Left colon (tissue), 2 donors: ENCODE results near the gene ZBTB11. TPM values are rescaled to one million over a fixed set of nuclear protein-coding genes. Genes with fewer than 3 reads are reported as not detected.
"Not testable (repeated sequence)": the region's sequence is repeated elsewhere in the genome, so short reads cannot be mapped to it uniquely, and the experiment has no call there.

Source experiments
- ATAC-seq: fragments of 200-7000 bp; cut with Tn5 transposase; one replicate; pipeline ENCODE4 v1.9.1; 2020; ENCODE audit warnings: mild to moderate bottlenecking, moderate library complexity
- DNase-seq, 2 donors: peaks; one replicate each; pipeline ENCODE4 v3.0.0-alpha.2; 2020
- intact Hi-C, 2 donors: fragments of 100-400 bp; cut with DNase I in 1 of 2; cut with micrococcal nuclease in 1 of 2; formaldehyde crosslinking; loops; one replicate each; pipeline versions ENCODE4 v1.11.2 to v1.14.0; 2022; cut with DNase I, micrococcal nuclease
- total RNA-seq, 2 donors: library from RNA; stranded (reverse); fragmentation: NEBNext Ultra II Directional; extraction: Animal tissue kit (Norgen Biotek cat#: 25700); gene quantifications; one replicate each; pipeline ENCODE4 v1.2.1, GENCODE V29; 2021
- donor health status: DM: no; HTN: no; CAD: no.
- donor health status: DM: yes; HTN: yes; CAD: no.

The ZBTB11 gene
- total RNA-seq, 2 donors from 2014 or later, result 11.5 to 13.2 TPM

DNA sequence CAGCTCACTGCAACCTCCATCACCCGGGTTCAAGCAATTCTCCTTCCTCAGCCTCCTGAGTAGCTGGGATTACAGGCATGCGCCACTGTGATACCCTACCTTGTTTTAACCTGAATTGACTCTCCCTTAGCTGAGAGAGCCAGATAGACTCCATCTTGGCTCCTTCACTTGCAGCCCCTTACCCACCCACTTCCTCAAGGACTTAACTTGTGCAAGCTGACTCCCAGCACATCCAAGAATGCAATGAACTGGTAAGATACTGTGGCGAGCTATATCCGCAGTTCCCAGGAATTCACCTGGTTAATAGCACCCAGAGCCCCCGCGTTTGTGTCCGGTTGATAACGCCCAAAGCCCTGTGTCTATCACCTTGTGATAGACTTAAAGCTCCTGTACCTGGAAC lies 45.0 kb downstream of the ZBTB11 start:
- intact Hi-C loops, DNase-seq, ATAC-seq: not testable (repeated sequence)

DNA sequence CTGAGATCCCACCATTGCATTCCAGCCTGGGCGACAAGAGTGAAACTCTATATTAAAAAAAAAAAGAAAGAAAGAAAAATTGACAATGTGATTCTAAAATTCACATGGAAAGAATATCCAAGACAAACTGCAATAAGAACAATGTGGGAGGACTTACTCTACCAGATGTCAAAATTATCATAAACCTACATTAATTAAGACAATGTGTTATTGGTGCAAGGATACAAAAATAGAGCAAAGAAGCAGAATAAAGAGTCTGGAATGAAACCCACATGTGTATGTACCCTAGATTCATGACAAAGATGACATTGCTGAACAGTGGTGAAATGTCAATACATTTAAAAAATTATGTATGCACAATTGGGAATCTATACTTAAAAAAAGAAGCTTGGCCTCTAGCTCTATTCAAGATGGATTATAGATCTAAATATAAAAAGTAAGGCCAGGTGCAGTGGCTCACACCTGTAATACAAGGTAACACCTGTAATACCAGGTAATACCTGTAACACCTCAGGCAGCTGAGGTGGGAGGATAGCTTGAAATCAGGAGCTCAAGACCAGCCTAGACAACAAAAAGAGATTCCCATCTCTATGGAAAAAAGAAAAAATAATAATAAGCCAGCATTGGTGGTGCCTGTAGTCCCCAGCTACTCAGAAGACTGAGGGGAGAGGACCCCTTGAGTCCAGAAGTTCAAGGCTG lies 45.7 kb downstream of the ZBTB11 start:
- intact Hi-C loops, result no loop called here
- ATAC-seq (no peak), DNase-seq (no peak)

DNA sequence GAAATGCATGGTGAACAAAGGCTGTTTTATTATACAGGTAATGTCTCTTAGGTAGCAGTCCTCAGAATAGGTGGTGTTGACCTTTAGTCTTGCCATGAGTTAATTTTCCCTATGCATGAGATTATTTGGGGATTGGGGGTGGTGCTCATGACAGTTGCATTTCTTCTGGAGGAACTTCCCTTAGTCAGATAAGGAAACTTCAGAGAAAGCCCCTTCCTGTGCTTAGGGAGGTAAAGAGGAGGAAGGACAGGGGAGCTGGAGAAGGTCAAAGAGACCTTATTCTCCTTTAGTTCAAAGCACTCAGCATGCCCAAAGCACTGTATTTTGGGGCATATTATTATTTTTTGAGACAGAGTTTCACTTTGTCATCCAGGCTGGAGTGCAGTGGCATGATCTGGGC lies 47.7 kb downstream of the ZBTB11 start:
- ATAC-seq, result no peak
- no peak for DNase-seq
- intact Hi-C loops, result no loop called here

DNA sequence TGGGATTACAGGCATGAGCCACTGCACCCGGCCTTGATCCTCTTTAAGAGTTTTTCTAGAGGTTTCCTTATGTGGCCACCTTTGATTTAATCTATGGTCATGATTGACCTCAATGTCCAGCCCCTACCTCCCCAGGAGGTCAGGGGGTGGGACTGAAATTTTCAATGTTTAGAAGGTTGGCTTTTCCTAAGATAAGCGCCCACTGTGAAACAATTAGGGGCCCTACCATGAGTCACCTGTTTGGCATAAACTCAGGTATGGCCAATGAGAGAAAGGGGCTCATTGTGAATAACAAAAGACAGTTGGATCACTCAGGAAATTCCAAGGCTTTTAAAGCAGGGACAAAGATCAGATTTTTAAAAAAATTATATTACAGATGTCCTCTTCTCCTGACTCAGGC lies 51.1 kb downstream of the ZBTB11 start:
- ATAC-seq (no peak), DNase-seq (no peak)
- intact Hi-C loops, result no loop called here

DNA sequence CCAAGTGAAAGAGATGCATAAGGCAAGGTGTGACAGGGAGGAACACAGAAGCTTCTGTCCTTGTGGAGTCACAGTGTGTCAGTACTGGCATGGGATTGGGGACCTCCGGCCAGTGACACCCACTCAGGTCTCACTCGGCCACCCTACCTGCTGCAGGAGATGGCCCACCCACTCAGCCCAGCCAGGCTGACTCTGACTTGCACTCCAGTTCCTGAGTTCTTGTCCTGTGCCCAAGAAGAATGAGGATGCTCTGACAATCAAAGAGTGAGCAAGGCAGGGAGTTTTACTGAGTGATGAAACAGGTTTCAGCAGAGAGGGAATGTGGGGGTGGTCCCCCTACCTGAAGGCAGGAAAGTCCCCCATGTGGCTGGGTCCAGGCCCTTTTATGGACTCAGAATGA lies 52.1 kb downstream of the ZBTB11 start:
- no peak for ATAC-seq
- intact Hi-C loops, result no loop called here
- DNase-seq, result no peak

DNA sequence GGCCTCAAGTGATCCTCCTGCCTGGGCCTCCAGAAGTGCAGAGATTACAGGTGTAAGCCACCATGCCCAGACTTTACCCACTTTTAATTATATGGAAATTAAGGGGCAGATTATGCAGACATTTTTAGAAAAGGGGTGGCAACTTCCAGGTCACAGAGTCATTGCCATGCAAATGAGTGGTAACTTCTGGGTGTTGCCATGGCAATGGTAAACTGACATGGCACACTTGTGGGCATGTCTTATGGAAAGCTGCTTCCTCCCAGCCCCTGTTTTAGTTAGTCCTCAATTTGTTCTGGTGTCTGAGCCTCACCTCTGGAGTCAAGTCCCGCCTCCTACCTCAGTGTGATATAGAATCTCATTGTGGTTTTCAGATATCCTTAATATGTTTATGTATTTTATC lies 53.3 kb downstream of the ZBTB11 start:
- intact Hi-C loops, result no loop called here
- no peak for ATAC-seq
- no peak for DNase-seq

DNA sequence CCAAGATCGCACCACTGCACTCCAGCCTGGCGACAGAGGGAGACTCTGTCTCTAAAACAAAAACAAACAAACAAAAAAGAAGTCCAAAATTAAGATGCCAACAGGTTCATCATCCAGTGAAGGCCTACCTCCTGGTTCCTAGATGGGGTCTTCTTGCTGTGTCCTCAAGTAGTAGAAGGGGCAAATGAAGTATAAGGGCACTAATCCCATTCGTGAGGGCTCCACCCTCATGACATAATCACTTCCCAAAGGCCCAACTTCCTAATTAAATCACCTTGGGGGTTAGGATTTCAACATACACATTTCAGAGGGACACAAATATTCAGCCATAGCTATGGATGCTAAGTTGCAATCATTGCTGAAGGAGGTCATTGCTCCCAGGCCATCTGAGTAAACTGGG lies 57.2 kb downstream of the ZBTB11 start:
- DNase-seq, result no peak
- no peak for ATAC-seq
- intact Hi-C loops, result no loop called here

DNA sequence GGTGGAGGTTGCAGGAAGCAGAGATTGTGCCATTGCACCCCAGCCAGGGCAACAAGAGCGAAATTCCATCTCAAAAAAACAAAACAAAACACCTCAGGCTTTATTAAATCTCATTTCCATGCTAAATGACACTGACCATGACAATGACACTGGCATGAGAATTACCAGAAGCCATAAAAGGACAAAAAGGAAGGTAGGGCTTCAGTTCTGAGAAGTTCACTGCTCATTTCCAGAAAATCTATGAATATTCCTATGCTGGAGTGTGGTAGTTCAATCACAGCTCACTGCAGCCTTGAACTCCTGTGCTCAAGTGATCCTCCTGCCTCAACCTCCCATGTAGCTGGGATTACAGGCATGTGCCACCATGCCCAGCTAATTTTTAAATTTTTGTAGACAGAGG lies 58.2 kb downstream of the ZBTB11 start:
- ATAC-seq (no peak), DNase-seq (no peak)
- intact Hi-C loops, result no loop called here

DNA sequence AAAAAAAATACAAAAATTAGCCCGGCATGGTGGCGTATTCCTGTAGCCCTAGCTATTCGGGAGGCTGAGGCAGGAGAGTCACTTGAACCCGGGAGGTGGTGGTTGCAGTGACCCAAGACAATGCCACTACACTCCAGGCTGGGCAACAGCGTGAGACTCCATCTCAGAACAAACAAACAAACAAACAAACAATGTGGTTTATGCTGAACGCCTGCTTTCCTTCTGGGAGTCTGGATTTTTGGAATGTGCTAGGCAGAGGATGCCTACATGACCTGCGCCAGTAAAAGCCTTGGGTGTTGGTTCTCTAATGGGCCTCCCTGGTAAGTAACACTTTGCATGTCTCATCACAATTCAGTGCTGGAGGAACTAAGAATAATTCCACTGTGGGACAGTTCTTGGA lies 59.5 kb downstream of the ZBTB11 start:
- intact Hi-C loops, result no loop called here
- DNase-seq (no peak), ATAC-seq (no peak)

DNA sequence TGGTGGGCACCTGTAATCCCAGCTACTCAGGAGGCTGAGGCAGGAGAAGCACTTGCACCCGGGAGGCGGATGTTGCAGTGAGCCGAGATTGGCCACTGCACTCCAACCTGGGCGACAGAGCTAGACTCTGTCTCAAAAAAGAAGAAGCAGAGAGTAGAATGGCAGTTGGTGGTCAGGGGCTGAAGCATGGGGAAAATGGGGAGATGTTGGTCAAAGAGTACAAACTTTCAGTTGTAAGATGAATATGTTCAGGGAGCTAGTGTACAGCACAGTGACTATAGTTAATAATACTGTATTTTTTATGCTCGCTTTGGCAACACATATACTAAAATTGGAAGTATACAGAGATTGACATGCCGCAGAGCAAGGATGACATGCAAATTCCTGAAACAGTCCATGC lies 61.4 kb downstream of the ZBTB11 start:
- ATAC-seq, result no peak
- no peak for DNase-seq
- intact Hi-C loops, result no loop called here

DNA sequence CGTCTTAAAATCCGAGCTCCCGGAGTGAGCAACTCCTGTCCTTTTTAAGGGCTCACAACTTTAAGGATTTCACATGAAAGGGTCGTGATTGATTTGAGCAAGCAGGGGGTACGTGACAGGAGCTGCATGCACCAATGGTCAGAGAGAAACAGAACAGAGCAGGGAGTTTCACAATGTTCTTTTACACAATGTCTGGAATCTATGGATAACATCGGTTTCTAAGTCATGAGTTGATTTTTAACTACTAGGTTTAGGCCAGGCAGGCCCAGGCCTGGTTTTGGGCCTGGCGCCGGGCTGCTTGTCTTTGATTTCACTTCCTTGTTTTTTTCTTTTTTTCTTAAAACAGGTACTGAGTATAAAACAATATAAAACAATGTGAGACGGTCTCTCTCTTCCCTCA lies 63.9 kb downstream of the ZBTB11 start:
- not testable (repeated sequence) for DNase-seq

DNA sequence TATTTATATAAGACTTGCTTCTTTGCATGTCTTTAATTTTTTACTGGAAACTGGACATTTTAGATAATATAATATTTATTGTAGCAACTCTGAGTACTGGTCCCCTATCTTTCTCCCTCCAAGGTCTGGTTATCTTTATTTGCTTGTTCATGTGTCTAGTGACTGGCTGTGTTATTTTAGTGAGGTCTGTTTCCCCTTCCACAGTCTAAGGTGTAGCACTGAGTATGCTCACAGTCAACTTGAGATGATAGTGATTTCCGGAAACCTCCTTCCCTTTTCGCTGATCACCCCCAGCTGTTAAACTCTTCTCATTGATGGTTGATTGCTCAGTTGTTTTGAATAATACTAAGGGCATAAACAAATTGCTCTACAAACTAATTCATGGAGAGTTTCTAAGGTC lies 65.9 kb downstream of the ZBTB11 start:
- ATAC-seq (no peak), DNase-seq (no peak)
- intact Hi-C loops, result no loop called here

More for the DNA sequence above, 63.9 kb downstream of the ZBTB11 start:
- intact Hi-C loops, ATAC-seq: not testable (repeated sequence)

DNA sequence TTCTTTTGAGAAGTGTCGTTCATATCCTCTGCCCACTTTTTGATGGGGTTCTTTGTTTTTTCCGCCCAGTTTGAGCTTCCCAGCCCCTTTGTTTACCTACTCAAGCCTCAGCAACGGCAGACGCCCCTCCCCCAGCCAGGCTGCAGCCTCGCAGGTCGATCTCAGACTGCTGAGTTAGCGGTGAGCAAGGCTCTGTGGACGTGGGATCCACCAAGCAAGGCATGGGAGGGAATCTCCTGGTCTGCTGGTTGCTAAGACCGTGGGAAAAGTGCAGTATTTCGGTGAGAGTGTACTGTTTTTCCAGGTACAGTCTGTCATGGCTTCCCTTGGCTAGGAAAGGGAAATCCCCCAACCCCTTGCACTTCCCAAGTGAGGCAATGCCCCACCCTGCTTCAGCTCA lies 71.5 kb downstream of the ZBTB11 start:
- DNase-seq, intact Hi-C loops, ATAC-seq: not testable (repeated sequence)

DNA sequence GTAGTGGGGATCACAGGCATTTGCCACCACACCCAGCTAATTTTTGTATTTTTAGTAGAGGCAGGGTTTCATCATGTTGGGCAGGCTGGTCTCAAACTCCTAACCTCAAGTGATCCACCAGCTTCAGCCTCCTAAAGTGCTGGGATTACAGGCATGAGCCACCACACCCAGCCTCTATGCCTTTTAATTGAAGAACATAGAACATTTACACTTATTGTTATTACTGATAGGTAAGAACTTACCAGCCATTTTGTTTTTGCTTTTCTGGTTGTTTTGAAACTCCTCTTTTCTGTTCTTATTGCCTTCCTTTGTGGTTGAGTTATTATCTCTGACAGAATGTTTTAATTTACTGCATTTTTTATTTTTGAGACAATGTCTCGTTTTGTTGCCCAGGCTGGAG lies 73.7 kb downstream of the ZBTB11 start:
- ATAC-seq, result no peak
- no peak for DNase-seq
- intact Hi-C loops, result no loop called here

DNA sequence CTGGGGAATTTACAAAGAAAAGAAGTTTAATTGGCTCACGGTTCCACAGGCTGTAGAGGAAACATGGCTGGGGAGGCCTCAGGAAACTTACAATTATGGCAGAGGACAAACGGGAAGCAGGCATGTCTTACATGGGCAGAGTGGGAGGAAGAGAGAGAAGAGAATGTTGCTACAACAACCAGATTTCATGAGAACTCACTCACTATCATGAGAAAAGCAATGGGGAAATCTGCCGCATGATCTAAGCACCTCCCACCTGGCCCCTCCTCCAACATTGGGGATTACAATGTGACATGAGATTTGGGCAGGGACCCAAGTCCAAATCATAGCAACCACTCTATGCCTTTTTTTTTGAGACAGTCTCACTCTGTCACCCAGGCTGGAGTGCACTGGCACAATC lies 74.2 kb downstream of the ZBTB11 start:
- ATAC-seq (no peak), DNase-seq (no peak)
- intact Hi-C loops, result no loop called here

Other genes with a start within 250 kb of the ZBTB11 start
- gene SENP7, start 163.9 kb downstream of the ZBTB11 start, total RNA-seq, result 10 to 100 TPM in 1 of 2 donors, 1 to 10 TPM in 1; 8.8 to 10.1 TPM
- 10 to 100 TPM; 15.9 to 20.1 TPM for gene TRMT10C, start 115.3 kb downstream of the ZBTB11 start, total RNA-seq
- gene PCNP, start 103.0 kb downstream of the ZBTB11 start, total RNA-seq, result 10 to 100 TPM; 87.2 to 99.6 TPM
- gene RPL24, start 9.6 kb upstream of the ZBTB11 start, total RNA-seq, result 100 to 1,000 TPM; 718 to 735 TPM
- gene CEP97, start 47.5 kb upstream of the ZBTB11 start, total RNA-seq, result 1 to 10 TPM; 4.3 to 5.1 TPM
- 1 to 10 TPM; 2.7 to 5.4 TPM for gene NXPE3, start 102.1 kb upstream of the ZBTB11 start, total RNA-seq
- gene NFKBIZ, start 172.4 kb upstream of the ZBTB11 start, total RNA-seq, result 100 to 1,000 TPM in 1 of 2 donors, 10 to 100 TPM in 1; 86.5 to 170 TPM